Endothelial cell of umbilical vein (primary cell): ENCODE measurements around the gene SPRR2A. TPM values are rescaled to one million over a fixed set of nuclear protein-coding genes. Genes with fewer than 3 reads are reported as not detected.

Experiments
- BruUV-seq: library from RNA; stranded (reverse); fragments of 400-500 nt; replicated peaks from 2 replicates; lab custom pipeline; 2021; lab: Mats Ljungman, UMichigan
- CTCF ChIA-PET: fragments of 300-600, 350-600 bp; sonication (Branson Sonifier 250); formaldehyde crosslinking; loops from one replicate; lab custom pipeline; 2021; ENCODE audit warnings: antibody characterized with exemption, inconsistent platforms; lab: Charles Lee
- POLR2A ChIA-PET: fragments of 300-600, 350-600 bp; sonication (Branson Sonifier 250); formaldehyde crosslinking; loops from one replicate; lab custom pipeline; 2021; ENCODE audit warnings: antibody characterized with exemption, inconsistent platforms; lab: Charles Lee
- DNase-seq: peaks from one replicate; pipeline ENCODE4 v3.0.0-alpha.2; 2011; ENCODE audit warnings: low read depth, low spot score
- FAIRE-seq: peaks from 2 replicates; lab custom pipeline; 2011; peaks lifted over from hg19 to GRCh38; lab: Jason Lieb, UNC
- H2AFZ ChIP-seq: 2 replicates; pipeline ENCODE4 v1.6.0; 2012; ENCODE audit warnings: low read depth, low read length, control low read depth, inconsistent platforms
- H3K27ac ChIP-seq: 2 replicates; pipeline ENCODE4 v1.5.1; 2011; ENCODE audit warnings: low read depth, mild to moderate bottlenecking, control low read depth, low read length, moderate library complexity; ENCODE audit not compliant: insufficient read depth
- H3K27me3 ChIP-seq, 2 experiments: 2 replicates each; pipeline versions ENCODE4 v1.6.0 to v1.6.1; 2011; ENCODE audit warnings: low read length in 2 of 2, mixed read lengths in 1 of 2; ENCODE audit not compliant: control insufficient read depth in 2 of 2, insufficient read depth in 2 of 2
- H3K36me3 ChIP-seq, 2 experiments: 2 replicates in 1 of 2; 3 replicates in 1 of 2; pipeline ENCODE4 v1.5.1; 2011; ENCODE audit warnings: low read length in 2 of 2, mild to moderate bottlenecking in 1 of 2, moderate library complexity in 1 of 2; ENCODE audit not compliant: control insufficient read depth in 2 of 2, insufficient read depth in 2 of 2; ENCODE audit errors: extremely low read depth in 1 of 2
- H3K4me1 ChIP-seq: 3 replicates; pipeline ENCODE4 v1.5.1; 2011; ENCODE audit warnings: mild to moderate bottlenecking, low read length; ENCODE audit not compliant: control insufficient read depth, insufficient read depth; ENCODE audit errors: extremely low read depth
- H3K4me2 ChIP-seq: 2 replicates; pipeline ENCODE4 v1.6.1; 2011; ENCODE audit warnings: low read length, control low read depth, mixed read lengths; ENCODE audit not compliant: insufficient read depth
- H3K4me3 ChIP-seq, 3 experiments: fragments of 200-600 bp in 1 of 3; sonication (generic), shearing (Covaris generic) in 1 of 3; replicated peaks in 1 of 3; 2 replicates each; pipeline ENCODE4 v1.5.1; 2011 to 2016; ENCODE audit warnings: control low read depth in 3 of 3, low read length in 3 of 3, mild to moderate bottlenecking in 2 of 3, inconsistent platforms in 1 of 3, low read depth in 1 of 3, moderate library complexity in 1 of 3; ENCODE audit not compliant: insufficient read depth in 1 of 3
- H3K79me2 ChIP-seq: 2 replicates; pipeline ENCODE4 v1.6.0; 2012; ENCODE audit warnings: low read length, inconsistent platforms; ENCODE audit not compliant: control insufficient read depth, insufficient read depth
- H3K9ac ChIP-seq: replicated peaks from 2 replicates; pipeline ENCODE3; 2011; ENCODE audit warnings: low read length, control low read depth; ENCODE audit not compliant: insufficient read depth; ENCODE audit errors: extremely low read depth
- H3K9me1 ChIP-seq: replicated peaks from 3 replicates; pipeline ENCODE4 v1.6.0; 2011; ENCODE audit warnings: mild to moderate bottlenecking, low read length; ENCODE audit not compliant: control insufficient read depth, insufficient read depth; ENCODE audit errors: extremely low read depth
- H3K9me3 ChIP-seq: replicated peaks from 2 replicates; pipeline ENCODE4 v1.5.1; 2012; ENCODE audit warnings: low read length, inconsistent platforms; ENCODE audit not compliant: control insufficient read depth, insufficient read depth
- H4K20me1 ChIP-seq: replicated peaks from 2 replicates; pipeline ENCODE3; 2011; ENCODE audit warnings: mild to moderate bottlenecking, low read length; ENCODE audit not compliant: control insufficient read depth, insufficient read depth; ENCODE audit errors: extremely low read depth
- EZH2 ChIP-seq: IDR thresholded peaks from 2 replicates; pipeline ENCODE4 v1.6.1; 2012; ENCODE audit warnings: borderline replicate concordance, low read depth, mild to moderate bottlenecking, moderate library complexity, low read length, inconsistent platforms; ENCODE audit not compliant: severe bottlenecking
- FOS ChIP-seq: IDR thresholded peaks from 2 replicates; pipeline ENCODE4 v1.6.1; 2011; ENCODE audit warnings: mild to moderate bottlenecking, low read length, moderate library complexity, borderline replicate concordance; ENCODE audit not compliant: insufficient read depth
- GATA2 ChIP-seq: IDR thresholded peaks from 2 replicates; pipeline ENCODE4 v1.7.0; 2011; ENCODE audit warnings: low read depth, mild to moderate bottlenecking, moderate library complexity, mixed read lengths, low read length; ENCODE audit not compliant: insufficient read length, insufficient read depth
- MYC ChIP-seq: IDR thresholded peaks from one replicate; pipeline ENCODE4 v1.6.1; 2011; ENCODE audit warnings: mild to moderate bottlenecking, low read depth, low read length
- POLR2A ChIP-seq: IDR thresholded peaks from 2 replicates; pipeline ENCODE4 v1.6.1; 2012; ENCODE audit warnings: low read depth, mild to moderate bottlenecking, control low read depth, low read length
- POLR2AphosphoS5 ChIP-seq: IDR thresholded peaks from 2 replicates; pipeline ENCODE4 v1.6.1; 2012; ENCODE audit warnings: low read depth, mild to moderate bottlenecking, control low read depth, low read length, moderate library complexity; ENCODE audit not compliant: insufficient read depth
- dilution Hi-C: fragments of 300-500 bp; cut with MboI; formaldehyde crosslinking; loops from one replicate; pipeline ENCODE4 v1.15.0; 2019; ENCODE audit warnings: low sequenced_read_pairs; ENCODE audit not compliant: extremely low pct_ligation_motif_present
- intact Hi-C: fragments of 100-400 bp; cut with micrococcal nuclease; formaldehyde crosslinking; loops from one replicate; pipeline ENCODE4 v1.10.0; 2022
- polyA plus RNA-seq, 4 experiments: library from polyadenylated mRNA; depleted of rRNA in 3 of 4; stranded (reverse) in 3 of 4; unstranded in 1 of 4; fragments of >200 nt; gene quantifications; 2 replicates each; pipeline versions ENCODE4 v1.2.1 to v1.2.3, GENCODE V29; 2011 to 2012; ENCODE audit warnings: missing spikeins in 1 of 4
- total RNA-seq: library from RNA; stranded (reverse); gene quantifications from 2 replicates; pipeline ENCODE4 v1.2.3, GENCODE V29; 2021
- TF ChIP-seq, protein P1 (sequence below), 2 donors: IDR thresholded peaks; 1 replicate in 1 of 2; 2 replicates in 1 of 2; pipeline ENCODE4 v1.5.1; 2011; ENCODE audit warnings: low read length in 2 of 2, mild to moderate bottlenecking in 2 of 2, moderate library complexity in 2 of 2, control low read depth in 1 of 2, inconsistent platforms in 1 of 2, low read depth in 1 of 2; ENCODE audit not compliant: insufficient read depth in 1 of 2; ENCODE audit errors: extremely low read depth in 1 of 2

The SPRR2A gene
- total and polyA plus RNA-seq, 2 donors (not counting 3 experiments of a cell fraction or from before 2014, with no cell fraction given) = not detected

DNA sequence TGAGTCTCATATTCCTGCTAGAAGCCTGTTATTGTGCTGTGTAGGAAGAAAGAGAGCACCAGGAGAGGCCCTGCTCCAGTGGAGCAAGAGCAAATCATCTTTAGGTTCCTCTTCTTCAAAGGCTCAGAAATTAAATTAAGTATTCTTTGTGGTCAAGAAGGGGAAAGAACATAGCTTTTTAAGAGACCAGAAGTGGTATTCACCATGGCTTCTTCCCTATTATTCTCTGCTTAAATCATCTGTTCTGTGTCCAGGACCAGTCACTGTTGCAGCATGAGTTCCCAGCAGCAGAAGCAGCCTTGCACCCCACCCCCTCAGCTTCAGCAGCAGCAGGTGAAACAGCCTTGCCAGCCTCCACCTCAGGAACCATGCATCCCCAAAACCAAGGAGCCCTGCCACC is 25.2 kb downstream of the SPRR2A start:
- H3K36me3 ChIP-seq = no peaks in the 10 kb centered on the region
- no peaks in the 10 kb centered on the region for H4K20me1 ChIP-seq
- no peaks in the 10 kb centered on the region for H3K4me1 ChIP-seq
- H3K4me3 ChIP-seq = no peak overlapping the region
- BruUV-seq = no TSS peak
- FAIRE-seq = no peak
- H2AFZ ChIP-seq = no peak overlapping the region
- H3K4me2 ChIP-seq = no peak overlapping the region
- no peaks in the 10 kb centered on the region for H3K27me3 ChIP-seq
- H3K9me1 ChIP-seq = no peaks in the 10 kb centered on the region
- intact Hi-C loops (no loop called here), dilution Hi-C loops (no loop called here)
- no peak for DNase-seq
- ChIA-PET POLR2A (no interaction called here), CTCF (no interaction called here)
- H3K27ac ChIP-seq = no peak overlapping the region
- no peaks in the 10 kb centered on the region for H3K9me3 ChIP-seq
- H3K79me2 ChIP-seq = no peaks in the 10 kb centered on the region
- no peak for TF ChIP-seq POLR2AphosphoS5
- TF ChIP-seq FOS = no peak
- TF ChIP-seq MYC = no peak
- no peak overlapping the region for H3K9ac ChIP-seq

DNA sequence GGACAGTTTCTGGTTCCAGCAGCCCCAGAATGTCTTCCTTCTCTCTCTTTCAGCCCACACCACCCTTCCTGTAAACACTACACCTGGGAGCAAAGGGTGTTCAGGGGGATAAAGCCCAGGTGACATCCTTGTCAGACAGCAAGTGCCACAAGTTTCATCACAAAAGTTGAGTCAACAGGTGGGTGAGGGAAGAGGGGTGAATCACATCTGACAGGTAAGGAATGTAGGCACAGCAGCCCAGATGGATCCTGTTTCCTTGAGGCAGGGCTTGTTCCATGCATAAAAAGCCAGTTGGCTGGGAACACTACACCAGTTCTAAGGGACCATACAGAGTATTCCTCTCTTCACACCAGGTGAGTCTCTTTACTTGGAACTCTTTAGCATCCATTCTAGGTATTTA is 26.4 kb downstream of the SPRR2A start, which contains the start of gene SPRR1B:
Gene SPRR1B, plus strand, starts transcription at position 309 of the 400 bp plus-strand sequence. CDS start 1,143 bp downstream, outside the sequence.
- POLR2A ChIA-PET = no interaction called here
- H4K20me1 ChIP-seq = no peaks in the 10 kb centered on the region
- no peaks in the 10 kb centered on the region for H3K79me2 ChIP-seq
- H2AFZ ChIP-seq = no peak within 1 kb of the TSS
- BruUV-seq = no TSS peak
- dilution Hi-C loops = no loop called here
- intact Hi-C loops = no loop called here
- FAIRE-seq = no peak
- no peaks in the 10 kb centered on the region for H3K9me1 ChIP-seq
- H3K27me3 ChIP-seq = no peaks in the 10 kb centered on the region
- H3K9me3 ChIP-seq = no peaks in the 10 kb centered on the region
- no peak for DNase-seq
- no peak within 1 kb of the TSS for H3K4me3 ChIP-seq
- no peaks in the 10 kb centered on the region for H3K4me1 ChIP-seq
- TF ChIP-seq POLR2A (no peak), POLR2AphosphoS5 (no peak), EZH2 (no peak), GATA2 (no peak)
- TF ChIP-seq, protein P1, sequence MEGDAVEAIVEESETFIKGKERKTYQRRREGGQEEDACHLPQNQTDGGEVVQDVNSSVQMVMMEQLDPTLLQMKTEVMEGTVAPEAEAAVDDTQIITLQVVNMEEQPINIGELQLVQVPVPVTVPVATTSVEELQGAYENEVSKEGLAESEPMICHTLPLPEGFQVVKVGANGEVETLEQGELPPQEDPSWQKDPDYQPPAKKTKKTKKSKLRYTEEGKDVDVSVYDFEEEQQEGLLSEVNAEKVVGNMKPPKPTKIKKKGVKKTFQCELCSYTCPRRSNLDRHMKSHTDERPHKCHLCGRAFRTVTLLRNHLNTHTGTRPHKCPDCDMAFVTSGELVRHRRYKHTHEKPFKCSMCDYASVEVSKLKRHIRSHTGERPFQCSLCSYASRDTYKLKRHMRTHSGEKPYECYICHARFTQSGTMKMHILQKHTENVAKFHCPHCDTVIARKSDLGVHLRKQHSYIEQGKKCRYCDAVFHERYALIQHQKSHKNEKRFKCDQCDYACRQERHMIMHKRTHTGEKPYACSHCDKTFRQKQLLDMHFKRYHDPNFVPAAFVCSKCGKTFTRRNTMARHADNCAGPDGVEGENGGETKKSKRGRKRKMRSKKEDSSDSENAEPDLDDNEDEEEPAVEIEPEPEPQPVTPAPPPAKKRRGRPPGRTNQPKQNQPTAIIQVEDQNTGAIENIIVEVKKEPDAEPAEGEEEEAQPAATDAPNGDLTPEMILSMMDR (IDR thresholded peaks at IDR 0.05; ENCODE audit: extremely low read depth in 1 of 2, insufficient read depth in 1 of 2, low read depth in 1 of 2, low read length in 2 of 2) = no peak
- no peak within 1 kb of the TSS for H3K27ac ChIP-seq
- no peak within 1 kb of the TSS for H3K9ac ChIP-seq
- H3K36me3 ChIP-seq = no peaks in the 10 kb centered on the region
- CTCF ChIA-PET = no interaction called here
- H3K4me2 ChIP-seq = no peak within 1 kb of the TSS
